ENCODE results near the gene RBM43.

- TF ChIP-seq EZH2 (IDR thresholded peaks at IDR 0.05; ENCODE audit: borderline replicate concordance), result no peak
- TF ChIP-seq CTCF (IDR thresholded peaks at IDR 0.05; ENCODE audit: poor library complexity), result no peak
These were observed 29.6 kb upstream of the RBM43 start for GRCh38 chr2:151291224-151291623.

Data from hepatocyte (in vitro differentiated cells).